Activated T-helper 1 cell treated with anti-CD3 and anti-CD28 coated beads, Interleukin-2, amount 50 U/mL, for 16 hours (primary cell): ENCODE results near the gene COL19A1.
"Not testable (repeated sequence)": the region's sequence is repeated elsewhere in the genome, so short reads cannot be mapped to it uniquely, and the experiment has no call there.

Experiments
- DNase-seq, 2 donors: peaks; one replicate each; pipeline ENCODE4 v3.0.0-alpha.2; 2020; ENCODE audit warnings: low read depth in 1 of 2, low spot score in 1 of 2

COL19A1 gene

GRCh38 chr6:69958978-69959377 lies 92.6 kb downstream of the COL19A1 start:
- no peak for DNase-seq

- not testable (repeated sequence) for DNase-seq
Measured at GRCh38 chr6:69965974-69966373, 99.6 kb downstream of the COL19A1 start.

DNA sequence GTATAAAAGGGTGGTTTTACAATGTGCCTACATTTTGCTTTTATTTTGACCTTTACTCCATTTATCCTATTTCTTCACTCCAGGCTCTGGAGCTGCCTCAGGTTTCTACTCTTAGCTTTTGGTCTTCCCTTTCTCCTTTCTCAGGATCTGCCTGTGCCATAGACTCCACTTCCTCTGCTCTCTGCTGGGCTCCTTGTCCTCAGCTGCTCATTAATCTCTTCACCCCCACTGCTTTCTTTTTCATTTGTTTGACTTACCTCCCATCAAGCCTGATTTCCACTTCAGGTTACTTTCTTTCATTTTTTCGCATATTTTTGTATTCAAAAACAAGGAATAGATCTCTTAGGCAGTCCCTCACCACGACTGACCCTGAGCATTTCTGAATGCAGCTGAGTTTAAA lies 106.8 kb downstream of the COL19A1 start:
- DNase-seq: no peak

- no peak for DNase-seq
Measured at GRCh38 chr6:69973763-69974162, 107.4 kb downstream of the COL19A1 start.

- no peak for DNase-seq
Measured at GRCh38 chr6:69974193-69974592, 107.8 kb downstream of the COL19A1 start.

DNA sequence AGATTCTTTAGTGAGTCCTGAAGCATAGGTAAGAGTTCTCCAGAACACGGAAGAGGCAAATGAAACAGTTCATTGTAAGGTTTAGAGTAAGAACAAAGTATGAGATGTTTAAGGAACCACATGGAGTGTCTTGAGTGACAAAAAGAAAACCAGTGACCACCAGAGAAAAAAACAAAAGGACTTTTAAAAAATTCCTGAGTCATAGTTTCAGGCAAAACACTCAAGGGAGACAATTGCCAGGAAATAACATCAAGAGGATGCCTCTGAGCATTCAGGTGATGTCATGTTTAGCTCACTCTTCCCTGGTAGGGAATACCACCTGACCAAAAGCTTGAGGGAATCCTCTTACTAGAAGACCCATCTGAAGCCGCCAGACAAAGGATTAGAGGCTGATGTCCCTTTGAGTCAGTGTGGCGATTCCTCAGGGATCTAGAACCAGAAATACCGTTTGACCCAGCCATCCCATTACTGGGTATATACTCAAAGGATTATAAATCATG lies 110.3 kb downstream of the COL19A1 start:
- no peak for DNase-seq

DNA sequence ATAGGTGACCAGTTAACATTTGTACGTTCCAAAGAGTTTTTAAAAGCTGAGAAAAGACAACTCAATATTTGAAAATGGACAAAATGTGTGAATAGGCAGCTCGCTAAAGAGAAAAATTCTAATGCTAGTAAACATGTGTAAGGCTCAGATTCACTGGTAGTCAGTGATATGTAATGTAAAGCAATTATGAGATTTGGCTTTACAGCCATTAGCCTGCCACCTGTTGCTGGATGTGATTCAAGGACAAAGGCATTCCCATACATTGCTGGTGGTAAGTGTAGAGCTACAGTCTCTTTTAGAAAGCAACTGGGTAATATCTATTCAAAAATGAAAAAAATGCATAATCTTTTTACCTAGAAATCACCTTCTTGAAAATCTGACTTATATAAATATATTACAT lies 114.3 kb downstream of the COL19A1 start:
- DNase-seq: no peak

GRCh38 chr6:69984506-69984905 lies 118.2 kb downstream of the COL19A1 start:
- no peak for DNase-seq

DNA sequence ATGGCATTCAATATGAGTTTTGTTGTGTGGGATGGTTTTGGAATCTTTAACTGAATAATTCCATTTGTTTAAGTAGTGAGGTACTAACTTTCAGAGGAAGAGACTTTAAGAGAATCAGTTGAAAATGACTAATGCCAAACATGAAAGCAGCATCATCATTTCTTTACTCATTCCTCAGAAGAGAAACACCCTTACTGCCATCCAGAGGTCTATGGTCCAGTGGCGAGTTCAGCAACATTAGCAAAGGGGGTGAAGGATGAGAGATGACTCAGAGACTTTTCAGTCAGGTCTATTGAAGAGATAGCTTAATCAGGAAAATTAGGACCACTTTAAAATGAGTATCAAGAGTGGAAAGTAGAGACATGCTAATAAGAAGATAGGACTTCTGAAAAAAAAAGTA lies 118.8 kb downstream of the COL19A1 start:
- no peak for DNase-seq

DNA sequence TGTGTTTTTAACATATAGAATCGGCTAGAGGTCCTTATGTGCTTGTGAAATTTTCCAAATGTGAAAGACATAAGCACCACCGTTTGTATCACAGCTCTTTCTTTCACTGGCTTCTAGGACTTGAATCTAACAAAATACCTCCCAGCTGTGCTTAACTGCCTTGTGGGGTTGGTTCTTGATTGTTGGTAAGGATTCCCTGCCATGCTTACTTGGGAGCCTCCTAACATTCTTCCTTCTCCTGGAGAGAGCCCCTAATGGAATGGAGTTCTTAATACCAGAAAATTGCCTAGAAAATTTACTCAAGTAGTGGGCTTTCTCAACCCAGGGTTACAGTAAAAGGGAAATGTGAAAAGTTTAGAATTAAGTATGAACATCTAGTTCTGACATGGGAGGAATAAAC lies 121.2 kb downstream of the COL19A1 start:
- DNase-seq: no peak

- no peak for DNase-seq
Measured at GRCh38 chr6:69988458-69989126, 122.2 kb downstream of the COL19A1 start.

- no peak for DNase-seq
Measured at GRCh38 chr6:69994251-69994650, 127.9 kb downstream of the COL19A1 start.

DNA sequence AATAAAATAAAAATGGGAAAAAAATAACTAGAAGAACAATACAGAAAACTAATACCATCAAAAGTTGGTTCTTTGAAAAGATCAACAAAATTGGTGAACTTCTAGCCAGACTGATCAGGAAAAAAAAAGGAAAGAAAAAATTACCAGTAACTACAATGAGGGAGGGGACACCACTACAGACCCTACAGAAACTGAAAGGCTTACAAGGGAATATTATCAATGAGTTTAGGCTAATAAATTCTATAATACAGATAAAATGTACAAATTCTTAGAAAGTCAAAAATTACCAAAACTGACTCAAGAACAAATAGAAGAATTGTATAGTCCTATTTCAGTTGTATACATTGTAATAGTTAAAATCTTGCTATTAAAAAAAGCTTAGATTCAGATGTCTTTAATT lies 141.8 kb downstream of the COL19A1 start:
- DNase-seq: no peak

DNA sequence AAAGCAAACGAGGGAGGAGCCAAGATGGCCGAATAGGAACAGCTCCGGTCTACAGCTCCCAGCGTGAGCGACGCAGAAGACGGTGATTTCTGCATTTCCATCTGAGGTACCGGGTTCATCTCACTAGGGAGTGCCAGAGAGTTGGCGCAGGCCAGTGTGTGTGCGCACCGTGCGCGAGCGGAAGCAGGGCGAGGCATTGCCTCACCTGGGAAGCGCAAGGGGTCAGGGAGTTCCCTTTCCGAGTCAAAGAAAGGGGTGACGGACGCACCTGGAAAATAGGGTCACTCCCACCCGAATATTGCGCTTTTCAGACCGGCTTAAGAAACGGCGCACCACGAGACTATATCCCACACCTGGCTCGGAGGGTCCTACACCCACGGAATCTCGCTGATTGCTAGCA lies 144.0 kb downstream of the COL19A1 start:
- not testable (repeated sequence) for DNase-seq

- not testable (repeated sequence) for DNase-seq
Measured at GRCh38 chr6:70023201-70023600, 156.8 kb downstream of the COL19A1 start.

- no peak for DNase-seq
Measured at GRCh38 chr6:70028246-70028645, 161.9 kb downstream of the COL19A1 start.

DNA sequence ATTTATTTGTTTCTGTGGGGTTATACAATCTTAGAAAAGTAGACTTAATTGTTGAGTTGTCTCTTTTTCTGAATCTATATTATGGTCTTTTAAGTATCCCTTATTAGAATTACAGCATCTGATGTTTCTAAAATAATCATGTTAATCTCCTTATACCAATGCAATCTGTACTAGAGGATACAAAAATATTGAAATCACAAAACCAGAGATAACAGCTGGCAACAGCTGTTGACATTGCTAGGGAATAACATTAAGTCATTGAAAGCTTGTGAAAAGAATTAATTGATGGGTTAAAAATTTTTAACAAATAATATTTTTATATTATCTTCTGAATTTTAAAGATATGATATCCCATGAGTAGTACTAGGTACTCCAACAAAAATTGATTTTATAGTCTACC lies 162.6 kb downstream of the COL19A1 start:
- DNase-seq: no peak

DNA sequence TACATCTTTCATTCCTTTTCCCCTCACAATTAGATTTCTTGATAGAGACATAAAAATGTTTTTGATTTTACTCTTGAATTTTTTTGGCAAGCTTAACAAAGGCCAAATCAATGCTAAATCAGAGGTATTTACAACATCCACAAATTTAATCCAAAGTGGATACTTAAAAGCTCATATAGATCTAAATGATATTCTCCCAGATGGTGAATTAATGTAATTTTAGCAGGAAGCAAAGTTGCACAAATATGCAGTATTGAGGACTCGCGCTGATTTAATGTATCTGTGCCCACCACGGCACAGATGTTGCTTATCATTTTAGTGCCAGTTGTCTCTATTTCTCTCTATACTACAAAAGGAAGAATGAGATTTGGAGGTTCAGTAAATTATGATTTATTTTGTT lies 167.4 kb downstream of the COL19A1 start:
- no peak for DNase-seq

DNA sequence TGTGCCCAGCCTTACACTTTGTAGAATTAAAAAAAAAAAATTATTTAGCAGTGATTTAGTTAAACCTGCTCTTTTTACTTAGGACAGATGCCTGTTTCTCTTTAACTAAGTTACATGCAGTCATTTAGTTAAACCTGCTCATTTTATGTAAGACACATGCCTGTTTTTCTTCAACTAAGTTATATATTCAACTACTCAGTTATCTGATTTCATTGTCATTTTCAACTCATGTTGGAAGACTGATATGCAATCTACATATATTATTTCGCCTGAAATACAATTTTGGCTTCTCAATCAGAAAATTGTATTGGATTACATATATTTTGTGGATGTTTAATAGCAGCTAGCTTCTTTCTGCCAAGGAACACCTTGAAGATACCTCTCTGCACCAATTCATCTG lies 171.1 kb downstream of the COL19A1 start:
- DNase-seq: no peak

- no peak for DNase-seq
Measured at GRCh38 chr6:70040766-70041165, 174.4 kb downstream of the COL19A1 start.

DNA sequence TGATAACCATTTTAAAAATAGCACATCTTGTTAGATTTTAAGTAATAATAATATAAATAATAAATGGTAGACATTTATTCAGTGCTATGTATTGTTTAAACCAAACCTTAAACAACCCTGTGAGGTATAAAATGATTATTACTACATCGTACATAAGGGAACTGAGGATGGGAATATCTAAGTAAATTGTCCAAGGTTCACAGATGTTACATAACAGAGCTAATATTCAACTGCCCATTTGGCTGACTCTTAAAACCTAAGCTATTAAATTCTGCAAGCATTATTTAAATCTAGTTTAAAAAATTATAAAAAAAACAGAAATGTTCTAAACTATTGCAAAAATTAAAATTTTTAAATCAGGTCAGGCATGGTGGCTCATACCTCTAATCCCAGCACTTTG lies 175.1 kb downstream of the COL19A1 start:
- no peak for DNase-seq

GRCh38 chr6:70045413-70045812 lies 179.1 kb downstream of the COL19A1 start:
- DNase-seq: no peak
